GF-D8 (cell line): ENCODE results near the gene LRRC1.

Experiments used
- DNase-seq: peaks from one replicate; lab custom pipeline; 2025; lab: John Stamatoyannopoulos, UW

Gene LRRC1

GRCh38 chr6:53889365-53889764 is 94.6 kb downstream of the LRRC1 start:
- no peak for DNase-seq

GRCh38 chr6:53892707-53893106 is 97.9 kb downstream of the LRRC1 start:
- DNase-seq, result no peak

GRCh38 chr6:53894091-53894490 is 99.3 kb downstream of the LRRC1 start:
- no peak for DNase-seq

- DNase-seq, result no peak
Measured at GRCh38 chr6:53896196-53896595, 101.4 kb downstream of the LRRC1 start.

GRCh38 chr6:53898026-53898795 is 103.4 kb downstream of the LRRC1 start:
- no peak for DNase-seq

- DNase-seq, result no peak
Measured at GRCh38 chr6:53899512-53899911, 104.7 kb downstream of the LRRC1 start.

GRCh38 chr6:53903357-53903756 is 108.6 kb downstream of the LRRC1 start:
- DNase-seq, result no peak

GRCh38 chr6:53906103-53906502 is 111.3 kb downstream of the LRRC1 start:
- DNase-seq, result no peak

GRCh38 chr6:53906842-53907241 is 112.0 kb downstream of the LRRC1 start:
- no peak for DNase-seq

GRCh38 chr6:53910834-53911233 is 116.0 kb downstream of the LRRC1 start:
- DNase-seq, result no peak

- no peak for DNase-seq
Measured at GRCh38 chr6:53912661-53913060, 117.9 kb downstream of the LRRC1 start.

GRCh38 chr6:53913286-53913685 is 118.5 kb downstream of the LRRC1 start:
- no peak for DNase-seq

GRCh38 chr6:53915026-53915691 is 120.4 kb downstream of the LRRC1 start:
- DNase-seq, result no peak

- DNase-seq, result no peak
Measured at GRCh38 chr6:53916804-53917463, 122.1 kb downstream of the LRRC1 start.

- no peak for DNase-seq
Measured at GRCh38 chr6:53917464-53917842, 122.6 kb downstream of the LRRC1 start.

GRCh38 chr6:53918854-53919510 is 124.2 kb downstream of the LRRC1 start:
- DNase-seq, result no peak

- DNase-seq, result no peak
Measured at GRCh38 chr6:53919881-53920360, 125.1 kb downstream of the LRRC1 start.

- no peak for DNase-seq
Measured at GRCh38 chr6:53920881-53921280, 126.1 kb downstream of the LRRC1 start.

GRCh38 chr6:53921639-53922038 is 126.8 kb downstream of the LRRC1 start:
- no peak for DNase-seq

- DNase-seq, result no peak
Measured at GRCh38 chr6:53922539-53922981, 127.8 kb downstream of the LRRC1 start.

- DNase-seq, result no peak
Measured at GRCh38 chr6:53924277-53924676, 129.5 kb downstream of the LRRC1 start.

GRCh38 chr6:53924821-53925422 is 130.1 kb downstream of the LRRC1 start:
- DNase-seq, result no peak
